HepG2 (cell line): Measurements from ENCODE around the gene SMIM28. TPM values are rescaled to one million over a fixed set of nuclear protein-coding genes. Genes with fewer than 3 reads are reported as not detected.

Source experiments
- ATAC-seq: fragments of 200-7000 bp; cut with Tn5 transposase; 3 replicates; pipeline ENCODE4 v1.9.1; 2020; ENCODE audit warnings: mild to moderate bottlenecking, moderate library complexity
- BruUV-seq: library from RNA; stranded (reverse); fragments of 400-500 nt; replicated peaks from 2 replicates; lab custom pipeline; 2021; lab: Mats Ljungman, UMichigan
- CTCF ChIA-PET: fragments of 300-600 bp; formaldehyde crosslinking; extraction: SDS; loops from one replicate; lab custom pipeline; 2021; ENCODE audit warnings: low total read pairs, inconsistent platforms, low intra/inter-chr PET ratio; lab: Yijun Ruan, JAX
- POLR2A ChIA-PET: fragments of 350-600 bp; sonication (Branson Sonifier 250); formaldehyde crosslinking; loops from one replicate; lab custom pipeline; 2020; ENCODE audit warnings: antibody characterized with exemption, inconsistent platforms; lab: Yijun Ruan, JAX
- DNase-seq: peaks from one replicate; pipeline ENCODE4 v3.0.0-alpha.2; 2015; ENCODE audit warnings: low spot score
- FAIRE-seq: peaks from 3 replicates; lab custom pipeline; 2011; peaks lifted over from hg19 to GRCh38; lab: Jason Lieb, UNC
- H2AFZ ChIP-seq: one replicate; pipeline ENCODE4 v1.6.1; 2011; ENCODE audit warnings: low read length, inconsistent platforms
- H3K27ac ChIP-seq: fragments of 300-600 bp; 3 replicates; pipeline ENCODE4 v1.8.0; 2011; ENCODE audit warnings: mixed run types, mild to moderate bottlenecking, mixed read lengths, low read length, inconsistent platforms; ENCODE audit not compliant: insufficient read depth; ENCODE audit errors: extremely low read length
- H3K27me3 ChIP-seq, 2 experiments: fragments of 200-600 bp in 1 of 2; 2 replicates in 1 of 2; 3 replicates in 1 of 2; pipeline versions ENCODE4 v1.6.0 to v1.8.0; 2011; ENCODE audit warnings: low read length in 2 of 2, mild to moderate bottlenecking in 2 of 2, moderate library complexity in 2 of 2, inconsistent platforms in 1 of 2; ENCODE audit not compliant: insufficient read depth in 2 of 2, control insufficient read depth in 1 of 2
- H3K36me3 ChIP-seq, 2 experiments: fragments of 200-600 bp in 1 of 2; replicated peaks in 1 of 2; 2 replicates in 1 of 2; 3 replicates in 1 of 2; pipeline versions ENCODE4 v1.5.1 to v1.8.0; 2011; ENCODE audit warnings: low read length in 2 of 2, inconsistent platforms in 1 of 2; ENCODE audit not compliant: insufficient read depth in 2 of 2, control insufficient read depth in 1 of 2
- H3K4me1 ChIP-seq: 2 replicates; pipeline ENCODE4 v1.5.1; 2012; ENCODE audit warnings: low read length, inconsistent platforms; ENCODE audit not compliant: insufficient read depth
- H3K4me2 ChIP-seq: 2 replicates; pipeline ENCODE4 v1.6.0; 2011; ENCODE audit warnings: low read depth, low read length, inconsistent platforms
- H3K4me3 ChIP-seq, 3 experiments: fragments of 200-600 bp in 1 of 3; sonication (generic), shearing (Covaris generic) in 1 of 3; replicated peaks in 1 of 3; 2 replicates each; pipeline ENCODE4 v1.5.1; 2011 to 2016; ENCODE audit warnings: low read length in 3 of 3, inconsistent platforms in 2 of 3, low read depth in 2 of 3, mild to moderate bottlenecking in 2 of 3, control low read depth in 1 of 3, mixed read lengths in 1 of 3; ENCODE audit not compliant: insufficient read depth in 1 of 3
- H3K79me2 ChIP-seq: one replicate; pipeline ENCODE4 v1.6.1; 2011; ENCODE audit warnings: low read length, inconsistent platforms; ENCODE audit not compliant: insufficient read depth
- H3K9ac ChIP-seq: 2 replicates; pipeline ENCODE4 v1.6.0; 2011; ENCODE audit warnings: mild to moderate bottlenecking, low read depth, low read length, inconsistent platforms; ENCODE audit not compliant: insufficient read depth
- H3K9me3 ChIP-seq: 2 replicates; pipeline ENCODE4 v1.5.1; 2012; ENCODE audit warnings: mild to moderate bottlenecking, low read length
- H4K20me1 ChIP-seq: 2 replicates; pipeline ENCODE4 v1.6.0; 2011; ENCODE audit warnings: inconsistent platforms, mild to moderate bottlenecking, low read length, moderate library complexity; ENCODE audit not compliant: insufficient read depth
- FOXM1 ChIP-seq: sonication (generic); formaldehyde crosslinking; IDR thresholded peaks from 2 replicates; pipeline ENCODE4 v1.5.0; 2020; ENCODE audit warnings: missing genetic modification reagents
- KMT2B ChIP-seq: IDR thresholded peaks from 2 replicates; pipeline ENCODE4 v1.6.1; 2016; ENCODE audit warnings: missing genetic modification reagents, missing compliant biosample characterization
- MAFK ChIP-seq, 2 experiments: IDR thresholded peaks in 1 of 2; conservative IDR thresholded peaks in 1 of 2; 2 replicates each; pipeline ENCODE4 v1.6.1; 2011; ENCODE audit warnings: improper control_type of control experiment in 2 of 2, low read length in 2 of 2
- NR1H2 ChIP-seq: sonication (generic); formaldehyde crosslinking; IDR thresholded peaks from 2 replicates; pipeline ENCODE4 v1.8.1; 2022; ENCODE audit warnings: low read depth, missing genetic modification reagents, borderline replicate concordance
- ZNF333 ChIP-seq: sonication (generic); formaldehyde crosslinking; IDR thresholded peaks from 2 replicates; pipeline ENCODE4 v1.4.0; 2020; ENCODE audit warnings: mild to moderate bottlenecking, missing genetic modification reagents, borderline replicate concordance
- ZNF720 ChIP-seq: sonication (generic); formaldehyde crosslinking; IDR thresholded peaks from 2 replicates; pipeline ENCODE4 v1.4.0; 2020; ENCODE audit warnings: missing genetic modification reagents
- ZSCAN29 ChIP-seq: sonication (generic); formaldehyde crosslinking; conservative IDR thresholded peaks from 2 replicates; pipeline ENCODE4 v1.4.0; 2020; ENCODE audit warnings: mild to moderate bottlenecking, missing genetic modification reagents
- WGBS: methylation state at CpG from one replicate; pipeline ENCODE4 v1.1.6; 2017; ENCODE audit warnings: low lambda C conversion rate; 5-methylcytosine and 5-hydroxymethylcytosine counted together
- in situ Hi-C: cut with HindIII; loops from 2 replicates; pipeline ENCODE4 v1.10.0; 2017; ENCODE audit warnings: low pct_unique_long_range_greater_than_20kb; ENCODE audit not compliant: extremely low pct_ligation_motif_present
- intact Hi-C: fragments of 100-400 bp; cut with micrococcal nuclease; formaldehyde crosslinking; loops from one replicate; pipeline ENCODE4 v1.10.0; 2022; ENCODE audit not compliant: unreplicated experiment
- polyA plus RNA-seq, 8 experiments: library from polyadenylated mRNA; depleted of rRNA in 3 of 8; stranded (reverse) in 7 of 8; unstranded in 1 of 8; fragments of >200 nt; fragmentation: Illumina TruSeq in 4 of 8; extraction: Trizol in 4 of 8; gene quantifications; 2 replicates each; pipeline versions ENCODE4 v1.2.1 to v1.2.3, GENCODE V29; 2011 to 2016; ENCODE audit warnings: low read depth in 4 of 8, missing spikeins in 1 of 8, mixed read lengths in 1 of 8; ENCODE audit not compliant: insufficient read depth in 1 of 8
- total RNA-seq, 5 experiments: library from RNA; depleted of rRNA; stranded (reverse); fragments of >200 nt; fragmentation: Illumina TruSeq; extraction: Trizol; gene quantifications; 2 replicates each; pipeline ENCODE4 v1.2.3, GENCODE V29; 2016; ENCODE audit warnings: low read depth in 1 of 5
- TF ChIP-seq, protein P1 (sequence below): sonication (generic); formaldehyde crosslinking; IDR thresholded peaks from 2 replicates; pipeline ENCODE4 v1.8.0; 2022; ENCODE audit warnings: mild to moderate bottlenecking, missing genetic modification reagents, moderate library complexity
- TF ChIP-seq, protein P2 (sequence below): sonication (generic); formaldehyde crosslinking; conservative IDR thresholded peaks from 2 replicates; pipeline ENCODE4 v1.4.0; 2020; ENCODE audit warnings: missing genetic modification reagents

SMIM28 gene
- total and polyA plus RNA-seq, 2 of the 13 experiments (the other 11 are each of a cell fraction or from before 2014, with no cell fraction given): not detected

DNA sequence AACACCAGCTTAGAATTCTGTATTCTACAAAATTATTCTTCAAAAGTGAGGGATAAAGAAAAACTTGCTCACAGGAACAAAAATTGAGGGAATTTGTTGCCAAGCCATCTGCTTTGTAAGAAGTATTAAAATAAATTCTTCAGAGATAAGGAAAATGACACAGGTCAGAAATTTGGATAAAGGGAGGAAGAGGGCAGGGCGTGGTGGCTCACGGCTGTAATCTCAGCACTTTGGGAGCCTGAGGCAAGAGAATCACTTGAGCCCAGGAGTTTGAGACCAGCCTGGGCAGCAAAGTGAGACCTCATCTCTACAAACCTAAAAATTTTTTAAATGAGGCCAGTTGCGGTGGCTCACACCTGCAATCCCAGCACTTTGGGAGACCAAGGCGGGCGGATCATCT lies 11.8 kb downstream of the SMIM28 start:
- POLR2A ChIA-PET: no interaction called here
- no peak overlapping the region for H3K4me3 ChIP-seq
- ATAC-seq (no peak), FAIRE-seq (no peak), DNase-seq (no peak)
- no peaks in the 10 kb centered on the region for H3K36me3 ChIP-seq
- no peak overlapping the region for H3K4me2 ChIP-seq
- in situ Hi-C loops (no loop called here), intact Hi-C loops (no loop called here)
- no peak overlapping the region for H2AFZ ChIP-seq
- no peak overlapping the region for H3K9ac ChIP-seq
- TF ChIP-seq ZSCAN29 (CRISPR knock-in tag): no peak
- TF ChIP-seq MAFK (conservative IDR thresholded peaks at IDR 0.05 in 1 of 2, IDR thresholded peaks at IDR 0.05 in 1 of 2; ENCODE audit: low read length in 2 of 2): no peak
- no peak for TF ChIP-seq ZNF333
- TF ChIP-seq NR1H2: no peak
- TF ChIP-seq ZNF720 (CRISPR knock-in tag): no peak
- no peak for TF ChIP-seq FOXM1 (CRISPR knock-in tag)
- TF ChIP-seq, protein P1, sequence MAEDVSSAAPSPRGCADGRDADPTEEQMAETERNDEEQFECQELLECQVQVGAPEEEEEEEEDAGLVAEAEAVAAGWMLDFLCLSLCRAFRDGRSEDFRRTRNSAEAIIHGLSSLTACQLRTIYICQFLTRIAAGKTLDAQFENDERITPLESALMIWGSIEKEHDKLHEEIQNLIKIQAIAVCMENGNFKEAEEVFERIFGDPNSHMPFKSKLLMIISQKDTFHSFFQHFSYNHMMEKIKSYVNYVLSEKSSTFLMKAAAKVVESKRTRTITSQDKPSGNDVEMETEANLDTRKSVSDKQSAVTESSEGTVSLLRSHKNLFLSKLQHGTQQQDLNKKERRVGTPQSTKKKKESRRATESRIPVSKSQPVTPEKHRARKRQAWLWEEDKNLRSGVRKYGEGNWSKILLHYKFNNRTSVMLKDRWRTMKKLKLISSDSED (CRISPR knock-in tag): no peak
- TF ChIP-seq, protein P2, sequence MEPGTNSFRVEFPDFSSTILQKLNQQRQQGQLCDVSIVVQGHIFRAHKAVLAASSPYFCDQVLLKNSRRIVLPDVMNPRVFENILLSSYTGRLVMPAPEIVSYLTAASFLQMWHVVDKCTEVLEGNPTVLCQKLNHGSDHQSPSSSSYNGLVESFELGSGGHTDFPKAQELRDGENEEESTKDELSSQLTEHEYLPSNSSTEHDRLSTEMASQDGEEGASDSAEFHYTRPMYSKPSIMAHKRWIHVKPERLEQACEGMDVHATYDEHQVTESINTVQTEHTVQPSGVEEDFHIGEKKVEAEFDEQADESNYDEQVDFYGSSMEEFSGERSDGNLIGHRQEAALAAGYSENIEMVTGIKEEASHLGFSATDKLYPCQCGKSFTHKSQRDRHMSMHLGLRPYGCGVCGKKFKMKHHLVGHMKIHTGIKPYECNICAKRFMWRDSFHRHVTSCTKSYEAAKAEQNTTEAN (CRISPR knock-in tag): no peak
- no peak for TF ChIP-seq KMT2B
- no peaks in the 10 kb centered on the region for H3K79me2 ChIP-seq
- peaks cover 0 to 11% of the 10 kb centered on the region in 2 experiments; a peak in 4 of 5 replicates for H3K27me3 ChIP-seq
- CTCF ChIA-PET: no interaction called here
- WGBS: 85% methylated on average over 5 of the region's 5 CpGs
- no peaks in the 10 kb centered on the region for H3K9me3 ChIP-seq
- no peaks in the 10 kb centered on the region for H4K20me1 ChIP-seq
- H3K4me1 ChIP-seq: peaks cover 19% of the 10 kb centered on the region
- no peak overlapping the region for H3K27ac ChIP-seq
- BruUV-seq: no TSS peak
